Peyer's patch (tissue), 4 donors: ENCODE data around the gene ASAP2. TPM values are rescaled to one million over a fixed set of nuclear protein-coding genes. Genes with fewer than 3 reads are reported as not detected.

Experiments
- DNase-seq, 3 donors: peaks; one replicate each; pipeline ENCODE4 v3.0.0-alpha.2; 2017 to 2019
- H3K27ac ChIP-seq, 4 donors: fragments of 200-600 bp; sonication (generic); one replicate each; pipeline ENCODE4 v1.5.1; 2016 to 2019
- H3K27me3 ChIP-seq, 2 donors: fragments of 200-600 bp; sonication (generic); one replicate each; pipeline ENCODE4 v1.5.1; 2019
- H3K36me3 ChIP-seq, 3 donors: fragments of 200-600 bp; sonication (generic); one replicate each; pipeline ENCODE4 v1.5.1; 2016 to 2019
- H3K4me1 ChIP-seq, 4 donors: fragments of 200-600 bp; sonication (generic); one replicate each; pipeline ENCODE4 v1.5.1; 2016 to 2019
- H3K4me3 ChIP-seq, 4 donors: fragments of 200-600 bp; sonication (generic); 1 replicate in 3 of 4; 2 replicates in 1 of 4; pipeline ENCODE4 v1.5.1; 2016 to 2019; ENCODE audit warnings: mild to moderate bottlenecking in 1 of 4
- H3K9me3 ChIP-seq, 4 donors: fragments of 200-600 bp; sonication (generic); one replicate each; pipeline ENCODE4 v1.5.1; 2016 to 2019; ENCODE audit warnings: mild to moderate bottlenecking in 1 of 4
- POLR2A ChIP-seq, 2 donors: fragments of 450-650 bp; IDR thresholded peaks; one replicate each; pipeline ENCODE4 v1.5.1; 2017; ENCODE audit warnings: antibody characterized with exemption in 2 of 2, mild to moderate bottlenecking in 2 of 2, moderate library complexity in 2 of 2
- total RNA-seq, 4 donors: library from RNA; depleted of rRNA; stranded (reverse); fragments of >200 nt; gene quantifications; one replicate each; pipeline ENCODE4 v1.1.0, GENCODE V29; 2016
- TF ChIP-seq, protein P1 (sequence below), 6 experiments: fragments of 450-650 bp in 4 of 6; fragments of 200-600 bp in 2 of 6; sonication (generic) in 1 of 6; IDR thresholded peaks; one replicate each; pipeline ENCODE4 v1.5.1; 2017 to 2019; ENCODE audit warnings: antibody characterized with exemption in 6 of 6, mild to moderate bottlenecking in 3 of 6, moderate library complexity in 1 of 6

Gene ASAP2
- total RNA-seq, 4 donors from 2014 or later: 30.6 to 59.4 (median 37.8) TPM

DNA sequence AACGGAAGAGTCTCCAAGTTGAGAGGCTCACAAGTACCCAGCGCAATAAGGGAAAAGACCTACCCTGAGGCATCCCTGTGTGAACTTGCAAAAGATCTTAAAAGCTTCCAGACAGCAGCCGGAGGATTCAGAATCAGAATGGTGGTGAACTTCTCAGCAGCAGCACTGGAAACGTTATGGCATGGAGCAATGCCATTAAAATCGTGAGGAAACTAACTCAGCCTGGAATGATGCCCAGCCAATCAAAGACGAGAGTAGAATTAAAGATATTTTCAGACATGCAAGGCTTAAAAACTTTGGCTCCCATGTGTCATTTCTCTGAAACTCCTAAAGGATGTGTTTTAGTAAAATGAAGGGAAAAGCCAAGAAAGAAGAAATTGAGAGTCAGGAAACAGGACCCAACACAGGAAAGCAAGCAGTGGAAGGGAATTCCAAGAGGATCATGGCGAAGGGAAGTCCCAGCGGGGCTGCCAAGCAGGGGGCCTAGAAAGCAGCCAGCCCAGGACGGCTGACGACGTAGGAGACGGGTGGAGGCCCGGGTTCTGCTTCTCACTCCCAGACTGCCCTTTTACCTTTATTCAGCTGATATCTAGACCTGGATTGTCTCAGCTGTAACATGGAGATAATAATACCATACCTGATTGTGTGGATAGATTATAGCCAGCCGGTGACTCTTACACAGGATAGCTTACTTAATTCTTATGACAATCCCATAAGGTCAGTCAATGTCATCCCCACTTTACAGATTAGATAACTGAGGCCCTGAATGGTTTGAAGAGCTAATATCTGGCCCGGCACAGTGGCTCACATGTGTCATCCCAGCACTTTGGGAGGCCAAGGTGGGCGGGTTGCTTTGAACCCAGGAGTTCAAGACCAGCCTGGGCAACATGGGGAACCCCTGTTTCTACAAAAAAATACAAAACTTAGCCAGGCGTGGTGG, 92.8 kb downstream of the ASAP2 start:
- no peak overlapping the region for H3K27ac ChIP-seq
- no peak overlapping the region for H3K4me3 ChIP-seq
- H3K27me3 ChIP-seq: no peaks in the 10 kb centered on the region
- no peak for TF ChIP-seq POLR2A (IDR thresholded peaks at IDR 0.05)
- TF ChIP-seq, protein P1, sequence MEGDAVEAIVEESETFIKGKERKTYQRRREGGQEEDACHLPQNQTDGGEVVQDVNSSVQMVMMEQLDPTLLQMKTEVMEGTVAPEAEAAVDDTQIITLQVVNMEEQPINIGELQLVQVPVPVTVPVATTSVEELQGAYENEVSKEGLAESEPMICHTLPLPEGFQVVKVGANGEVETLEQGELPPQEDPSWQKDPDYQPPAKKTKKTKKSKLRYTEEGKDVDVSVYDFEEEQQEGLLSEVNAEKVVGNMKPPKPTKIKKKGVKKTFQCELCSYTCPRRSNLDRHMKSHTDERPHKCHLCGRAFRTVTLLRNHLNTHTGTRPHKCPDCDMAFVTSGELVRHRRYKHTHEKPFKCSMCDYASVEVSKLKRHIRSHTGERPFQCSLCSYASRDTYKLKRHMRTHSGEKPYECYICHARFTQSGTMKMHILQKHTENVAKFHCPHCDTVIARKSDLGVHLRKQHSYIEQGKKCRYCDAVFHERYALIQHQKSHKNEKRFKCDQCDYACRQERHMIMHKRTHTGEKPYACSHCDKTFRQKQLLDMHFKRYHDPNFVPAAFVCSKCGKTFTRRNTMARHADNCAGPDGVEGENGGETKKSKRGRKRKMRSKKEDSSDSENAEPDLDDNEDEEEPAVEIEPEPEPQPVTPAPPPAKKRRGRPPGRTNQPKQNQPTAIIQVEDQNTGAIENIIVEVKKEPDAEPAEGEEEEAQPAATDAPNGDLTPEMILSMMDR (IDR thresholded peaks at IDR 0.05): no peak
- peaks cover 0 to 9% (median 0%) of the 10 kb centered on the region in 4 donors for H3K4me1 ChIP-seq
- no peak for DNase-seq
- peaks cover 0 to 8% (median 0%) of the 10 kb centered on the region in 3 donors for H3K36me3 ChIP-seq
- no peaks in the 10 kb centered on the region for H3K9me3 ChIP-seq

DNA sequence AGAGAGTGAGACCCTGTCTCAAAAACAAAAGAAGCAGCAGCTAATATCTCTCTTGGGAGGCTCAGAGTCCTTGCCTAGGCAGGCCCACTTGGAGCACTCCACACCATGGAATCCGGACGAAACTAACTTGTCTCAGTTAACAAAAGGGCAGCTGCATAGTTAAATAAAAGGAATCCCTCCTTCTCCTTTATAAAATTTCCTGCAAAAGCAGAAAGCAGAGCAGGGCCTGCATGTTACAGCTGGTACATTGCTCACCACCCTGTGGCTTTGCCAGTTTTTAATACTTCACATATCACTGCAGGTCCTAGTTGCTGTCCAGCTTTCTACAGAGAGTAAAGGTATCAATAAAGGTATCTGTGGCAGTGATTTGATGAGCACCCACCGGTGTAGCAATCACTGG, 93.6 kb downstream of the ASAP2 start:
- Histone ChIP-seq H3K27ac (no peak overlapping the region), H3K4me1 (peaks cover 0 to 9% (median 0%) of the 10 kb centered on the region in 4 donors), H3K27me3 (no peaks in the 10 kb centered on the region), H3K36me3 (peaks cover 0 to 8% (median 0%) of the 10 kb centered on the region in 3 donors), H3K9me3 (no peaks in the 10 kb centered on the region), H3K4me3 (no peak overlapping the region)
- no peak for DNase-seq
- TF ChIP-seq POLR2A (IDR thresholded peaks at IDR 0.05): no peak
- TF ChIP-seq, protein P1 (IDR thresholded peaks at IDR 0.05): no peak

DNA sequence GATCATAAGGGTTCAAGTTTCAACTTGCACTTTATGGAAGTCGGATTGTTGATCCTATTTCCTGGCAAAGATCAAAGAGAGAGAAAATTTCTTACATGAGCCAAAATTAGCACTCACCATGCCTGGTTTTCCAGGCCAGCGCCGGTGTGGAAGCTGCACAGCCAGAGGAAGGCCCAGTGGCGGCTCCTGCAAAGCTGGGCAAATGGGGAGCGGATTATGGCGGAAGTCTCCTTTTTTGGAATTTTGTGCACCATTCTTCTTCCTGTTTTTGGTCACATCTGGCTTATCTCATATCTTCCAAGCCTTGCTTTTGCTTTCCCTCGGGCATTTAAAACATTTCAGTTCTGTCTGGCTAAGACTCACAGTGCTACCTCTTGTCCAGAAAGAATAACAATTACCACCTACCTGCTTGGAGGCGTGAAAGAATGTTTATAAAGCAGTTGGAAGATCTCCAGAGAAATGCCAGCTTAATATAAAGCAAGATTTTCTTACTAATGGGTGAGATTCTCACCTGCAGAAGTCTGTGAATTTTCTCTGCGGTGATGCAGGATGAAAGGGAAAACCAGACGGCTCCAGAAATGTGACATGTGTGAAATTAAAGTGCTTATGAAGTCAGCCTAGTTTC, 94.3 kb downstream of the ASAP2 start:
- Histone ChIP-seq H3K4me3 (no peak overlapping the region), H3K9me3 (no peaks in the 10 kb centered on the region), H3K27me3 (no peaks in the 10 kb centered on the region), H3K27ac (no peak overlapping the region), H3K4me1 (peaks cover 0 to 9% (median 0%) of the 10 kb centered on the region in 4 donors), H3K36me3 (peaks cover 0 to 8% (median 0%) of the 10 kb centered on the region in 3 donors)
- no peak for DNase-seq
- TF ChIP-seq POLR2A (IDR thresholded peaks at IDR 0.05): no peak
- TF ChIP-seq, protein P1 (IDR thresholded peaks at IDR 0.05): no peak

DNA sequence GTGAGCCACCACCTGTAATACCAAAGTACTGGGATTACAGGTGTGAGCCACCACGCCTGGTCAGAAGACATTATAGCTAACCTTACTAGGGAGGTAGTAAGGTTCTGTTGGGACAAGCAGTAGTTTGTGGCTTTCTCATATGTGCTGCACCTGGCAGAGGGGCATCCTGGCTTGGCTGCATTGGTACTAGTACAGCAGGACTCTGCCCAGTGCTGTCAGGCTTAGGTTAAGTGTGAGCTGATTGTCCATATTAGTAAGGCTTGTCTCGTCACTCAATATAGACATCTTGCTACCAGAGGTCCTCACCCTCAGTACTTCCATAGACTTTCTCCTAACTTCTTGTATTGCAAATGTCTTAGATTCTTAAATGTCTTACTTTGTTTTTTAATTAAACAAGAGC, 96.1 kb downstream of the ASAP2 start:
- Histone ChIP-seq H3K27me3 (no peaks in the 10 kb centered on the region), H3K27ac (no peak overlapping the region), H3K4me1 (peaks cover 0 to 6% (median 0%) of the 10 kb centered on the region in 4 donors), H3K4me3 (no peak overlapping the region), H3K36me3 (peaks cover 0 to 6% (median 0%) of the 10 kb centered on the region in 3 donors), H3K9me3 (no peaks in the 10 kb centered on the region)
- DNase-seq: no peak
- TF ChIP-seq, protein P1 (IDR thresholded peaks at IDR 0.05): no peak

DNA sequence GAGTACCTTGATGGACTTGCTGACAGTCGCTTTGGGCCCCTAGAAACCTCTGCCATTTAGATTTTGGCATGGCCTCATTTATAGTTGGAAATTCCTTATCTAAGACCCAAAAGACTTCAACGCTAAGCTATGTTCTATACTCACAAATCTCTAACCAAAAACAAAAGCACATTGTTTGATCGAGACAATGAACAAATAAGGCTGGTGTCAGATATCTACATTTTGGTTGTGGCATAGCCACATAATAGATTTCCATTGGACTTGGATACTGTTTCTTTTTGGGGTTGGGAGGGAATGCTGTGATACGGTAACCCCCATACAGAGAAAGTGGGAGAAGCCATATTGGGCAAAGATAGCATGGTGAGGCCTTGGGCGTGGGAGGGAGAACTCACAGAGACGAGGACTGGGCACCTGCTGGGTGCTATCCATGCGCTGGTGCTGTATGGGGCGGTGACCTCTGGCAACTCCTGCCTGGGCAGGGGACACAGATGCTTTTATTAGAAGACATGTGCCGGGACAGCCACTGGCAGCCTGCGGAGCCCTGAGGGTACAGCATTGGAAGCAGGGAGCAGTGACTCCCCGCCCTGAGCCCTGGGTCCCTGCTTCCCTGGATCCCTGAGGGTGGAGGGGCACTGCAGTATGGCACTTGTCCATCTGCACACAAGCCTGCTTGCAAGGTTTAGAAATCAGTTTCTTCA, 97.1 kb downstream of the ASAP2 start:
- no peak overlapping the region for H3K27ac ChIP-seq
- H3K27me3 ChIP-seq: no peaks in the 10 kb centered on the region
- no peaks in the 10 kb centered on the region for H3K4me1 ChIP-seq

More for the DNA sequence above, 97.1 kb downstream of the ASAP2 start:
- Histone ChIP-seq H3K4me3 (no peak overlapping the region), H3K9me3 (no peaks in the 10 kb centered on the region), H3K36me3 (peaks cover 0 to 5% (median 0%) of the 10 kb centered on the region in 3 donors)
- TF ChIP-seq POLR2A (IDR thresholded peaks at IDR 0.05): no peak
- TF ChIP-seq, protein P1 (IDR thresholded peaks at IDR 0.05): no peak
- DNase-seq: no peak
